ENCODE measurements around the gene HSCB.

HSCB gene

GRCh38 chr22:28711820-28712777, 29.7 kb upstream of the HSCB start:
- 0 out of 2 replicates have a peak, but pooled peaks cover 3% of the 10 kb centered on the region for H3K36me3 ChIP-seq (ENCODE audit: insufficient read depth)
- H2AFZ ChIP-seq (ENCODE audit: low read depth): no peak overlapping the region
- no peak overlapping the region for H3K9ac ChIP-seq
- H4K20me1 ChIP-seq (ENCODE audit: insufficient read depth): no peaks in the 10 kb centered on the region
- no peaks in the 10 kb centered on the region for H3K27me3 ChIP-seq (ENCODE audit: insufficient read depth, low read depth)
- H3K4me2 ChIP-seq: no peak overlapping the region
- TF ChIP-seq CTCF (conservative IDR thresholded peaks at IDR 0.05; ENCODE audit: low read depth, low read length): no peak
- H3K4me1 ChIP-seq (ENCODE audit: low read depth, poor library complexity, severe bottlenecking): peaks cover 7% of the 10 kb centered on the region
- no peak overlapping the region for H3K4me3 ChIP-seq (IDR thresholded peaks at IDR 0.05; ENCODE audit: insufficient read depth, low read depth, low read length)
- H3K79me2 ChIP-seq (ENCODE audit: insufficient read depth, low read depth): no peaks in the 10 kb centered on the region
- H3K27ac ChIP-seq: no peak overlapping the region

DNA sequence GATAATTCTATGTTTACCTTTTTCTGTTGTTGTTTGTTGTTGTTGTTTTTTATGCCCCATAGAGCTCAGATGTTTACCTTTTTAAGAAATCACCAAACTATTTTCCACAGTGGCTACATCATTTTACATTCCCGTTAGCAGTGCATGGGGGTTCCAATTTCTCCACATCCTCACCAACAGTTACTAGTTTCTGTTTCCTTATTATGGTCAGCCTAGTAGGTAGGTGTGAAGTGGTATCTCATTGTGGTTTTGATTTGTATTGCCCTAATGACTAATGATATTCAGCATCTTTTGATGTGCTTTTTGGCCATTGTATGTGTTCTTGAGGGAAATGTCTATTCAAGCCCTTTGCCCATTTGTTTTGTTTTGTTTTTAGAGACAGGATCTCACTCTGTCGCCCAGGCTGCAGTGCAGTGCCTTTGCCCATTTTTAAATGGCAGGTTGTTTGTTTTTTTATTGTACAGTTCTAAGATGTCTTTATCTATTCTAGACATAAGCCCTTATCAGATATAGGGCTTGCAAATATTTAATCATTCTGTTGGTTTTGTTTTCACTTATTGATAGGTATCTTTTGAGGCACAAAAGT, 27.7 kb upstream of the HSCB start:
- no peak overlapping the region for H3K4me3 ChIP-seq (IDR thresholded peaks at IDR 0.05; ENCODE audit: insufficient read depth, low read depth, low read length)
- H4K20me1 ChIP-seq (ENCODE audit: insufficient read depth): no peaks in the 10 kb centered on the region
- no peak overlapping the region for H3K27ac ChIP-seq
- peaks cover 7% of the 10 kb centered on the region for H3K4me1 ChIP-seq (ENCODE audit: low read depth, poor library complexity, severe bottlenecking)
- no peaks in the 10 kb centered on the region for H3K27me3 ChIP-seq (ENCODE audit: insufficient read depth, low read depth)
- no peak overlapping the region for H3K4me2 ChIP-seq
- no peak overlapping the region for H3K9ac ChIP-seq
- H2AFZ ChIP-seq (ENCODE audit: low read depth): no peak overlapping the region
- 0 out of 2 replicates have a peak, but pooled peaks cover 3% of the 10 kb centered on the region for H3K36me3 ChIP-seq (ENCODE audit: insufficient read depth)
- no peaks in the 10 kb centered on the region for H3K79me2 ChIP-seq (ENCODE audit: insufficient read depth, low read depth)
- no peak for TF ChIP-seq CTCF (conservative IDR thresholded peaks at IDR 0.05; ENCODE audit: low read depth, low read length)

DNA sequence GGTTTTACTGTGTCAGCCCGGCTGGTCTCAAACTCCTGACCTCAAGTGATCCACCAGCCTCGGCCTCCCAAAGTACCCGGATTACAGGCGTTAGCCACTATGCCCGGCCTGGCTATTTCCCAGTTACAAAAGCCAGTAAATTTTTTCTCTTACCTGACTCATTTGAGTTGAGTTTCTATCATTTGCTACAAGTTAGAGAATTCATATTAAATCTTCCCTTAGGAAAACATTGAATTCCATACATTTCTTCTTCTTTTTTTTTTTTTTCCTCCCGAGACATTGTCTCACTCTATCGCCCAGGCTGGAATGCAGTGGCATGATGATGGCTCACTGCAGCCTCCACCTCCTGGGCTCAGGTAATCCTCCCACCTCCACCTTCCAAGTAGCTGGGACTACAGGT, 26.2 kb upstream of the HSCB start:
- H3K4me3 ChIP-seq (IDR thresholded peaks at IDR 0.05; ENCODE audit: insufficient read depth, low read depth, low read length): no peak overlapping the region
- H3K27me3 ChIP-seq (ENCODE audit: insufficient read depth, low read depth): no peaks in the 10 kb centered on the region
- no peaks in the 10 kb centered on the region for H3K79me2 ChIP-seq (ENCODE audit: insufficient read depth, low read depth)
- no peak overlapping the region for H2AFZ ChIP-seq (ENCODE audit: low read depth)
- no peak overlapping the region for H3K9ac ChIP-seq
- peaks cover 7% of the 10 kb centered on the region for H3K4me1 ChIP-seq (ENCODE audit: low read depth, poor library complexity, severe bottlenecking)
- no peak overlapping the region for H3K27ac ChIP-seq
- H3K36me3 ChIP-seq (ENCODE audit: insufficient read depth): 0 out of 2 replicates have a peak, but pooled peaks cover 3% of the 10 kb centered on the region
- no peak overlapping the region for H3K4me2 ChIP-seq
- no peaks in the 10 kb centered on the region for H4K20me1 ChIP-seq (ENCODE audit: insufficient read depth)
- no peak for TF ChIP-seq CTCF (conservative IDR thresholded peaks at IDR 0.05; ENCODE audit: low read depth, low read length)

GRCh38 chr22:28716686-28717085, 25.2 kb upstream of the HSCB start:
- Histone ChIP-seq H3K9ac (no peak overlapping the region), H3K4me1 (ENCODE audit: low read depth, poor library complexity, severe bottlenecking) (peaks cover 7% of the 10 kb centered on the region), H3K4me3 (IDR thresholded peaks at IDR 0.05; ENCODE audit: insufficient read depth, low read depth, low read length) (no peak overlapping the region), H3K4me2 (no peak overlapping the region), H3K27ac (no peak overlapping the region), H3K79me2 (ENCODE audit: insufficient read depth, low read depth) (no peaks in the 10 kb centered on the region), H3K27me3 (ENCODE audit: insufficient read depth, low read depth) (no peaks in the 10 kb centered on the region), H3K36me3 (ENCODE audit: insufficient read depth) (no peaks in the 10 kb centered on the region), H4K20me1 (ENCODE audit: insufficient read depth) (no peaks in the 10 kb centered on the region), H2AFZ (ENCODE audit: low read depth) (no peak overlapping the region)
- TF ChIP-seq CTCF (conservative IDR thresholded peaks at IDR 0.05; ENCODE audit: low read depth, low read length): no peak
